ENCODE measurements around the gene TBCC. TPM values are rescaled to one million over a fixed set of nuclear protein-coding genes. Genes with fewer than 3 reads are reported as not detected.
A peak's percentile ranks its signal among the peaks of the same experiment; 100 is the strongest.

TBCC gene, protein sequence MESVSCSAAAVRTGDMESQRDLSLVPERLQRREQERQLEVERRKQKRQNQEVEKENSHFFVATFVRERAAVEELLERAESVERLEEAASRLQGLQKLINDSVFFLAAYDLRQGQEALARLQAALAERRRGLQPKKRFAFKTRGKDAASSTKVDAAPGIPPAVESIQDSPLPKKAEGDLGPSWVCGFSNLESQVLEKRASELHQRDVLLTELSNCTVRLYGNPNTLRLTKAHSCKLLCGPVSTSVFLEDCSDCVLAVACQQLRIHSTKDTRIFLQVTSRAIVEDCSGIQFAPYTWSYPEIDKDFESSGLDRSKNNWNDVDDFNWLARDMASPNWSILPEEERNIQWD
- 41.9 and 53.4 TPM in 2 replicates for total RNA-seq

DNA sequence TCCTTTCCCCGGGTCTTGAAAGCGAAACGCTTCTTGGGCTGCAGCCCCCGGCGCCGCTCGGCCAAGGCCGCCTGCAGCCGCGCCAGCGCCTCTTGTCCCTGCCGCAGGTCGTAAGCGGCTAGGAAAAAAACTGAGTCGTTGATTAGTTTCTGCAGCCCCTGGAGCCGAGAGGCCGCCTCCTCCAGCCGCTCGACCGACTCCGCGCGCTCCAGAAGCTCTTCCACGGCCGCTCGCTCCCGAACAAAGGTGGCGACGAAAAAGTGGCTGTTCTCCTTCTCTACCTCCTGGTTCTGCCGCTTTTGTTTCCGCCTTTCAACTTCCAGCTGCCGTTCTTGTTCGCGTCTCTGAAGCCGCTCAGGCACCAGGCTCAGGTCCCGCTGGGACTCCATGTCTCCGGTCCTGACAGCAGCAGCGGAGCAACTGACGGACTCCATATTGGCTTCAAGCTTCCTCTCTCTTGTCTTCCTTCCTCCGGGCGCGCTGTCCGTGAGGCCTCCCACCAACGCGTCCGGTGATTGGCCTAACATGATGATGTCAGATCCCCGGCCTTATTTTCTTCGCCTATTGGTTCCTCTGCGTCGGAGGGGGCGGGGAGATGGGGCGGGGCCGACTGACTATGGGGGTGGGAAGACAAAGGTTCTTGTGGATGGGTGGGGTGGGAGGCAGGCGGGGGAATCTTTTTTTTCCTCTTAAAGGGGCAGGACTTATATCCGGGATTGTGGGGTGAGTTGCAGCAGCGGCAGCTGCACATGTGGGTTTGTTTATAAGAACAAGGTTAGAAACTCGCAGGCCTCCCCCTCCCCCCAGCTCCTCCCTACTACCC, at the start of gene TBCC:
TSS of gene TBCC (minus strand) at position 464 of the 823 bp plus-strand sequence. CDS start at position 434, 30 bp downstream.
- DNase-seq, result peak; percentile 99

DNA sequence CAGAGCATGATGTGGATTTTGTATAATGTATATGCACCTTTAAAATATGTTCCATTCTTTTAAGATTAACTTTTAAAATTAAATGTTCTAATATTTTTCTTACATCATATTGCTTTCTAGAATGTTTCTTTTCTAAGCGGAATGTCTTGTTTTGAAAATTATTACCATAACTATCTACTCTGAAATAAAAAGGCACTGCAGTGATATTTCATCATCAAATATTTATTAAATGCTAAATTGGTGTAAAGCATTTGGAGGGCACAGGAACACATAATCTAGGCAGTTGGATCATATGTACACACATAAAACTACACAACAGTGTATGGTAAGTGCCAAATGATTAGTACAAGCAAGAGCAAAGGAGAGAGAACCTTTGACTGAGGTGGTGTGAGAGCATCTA, 49.7 kb upstream of the TBCC start:
- DNase-seq, result no peak

DNA sequence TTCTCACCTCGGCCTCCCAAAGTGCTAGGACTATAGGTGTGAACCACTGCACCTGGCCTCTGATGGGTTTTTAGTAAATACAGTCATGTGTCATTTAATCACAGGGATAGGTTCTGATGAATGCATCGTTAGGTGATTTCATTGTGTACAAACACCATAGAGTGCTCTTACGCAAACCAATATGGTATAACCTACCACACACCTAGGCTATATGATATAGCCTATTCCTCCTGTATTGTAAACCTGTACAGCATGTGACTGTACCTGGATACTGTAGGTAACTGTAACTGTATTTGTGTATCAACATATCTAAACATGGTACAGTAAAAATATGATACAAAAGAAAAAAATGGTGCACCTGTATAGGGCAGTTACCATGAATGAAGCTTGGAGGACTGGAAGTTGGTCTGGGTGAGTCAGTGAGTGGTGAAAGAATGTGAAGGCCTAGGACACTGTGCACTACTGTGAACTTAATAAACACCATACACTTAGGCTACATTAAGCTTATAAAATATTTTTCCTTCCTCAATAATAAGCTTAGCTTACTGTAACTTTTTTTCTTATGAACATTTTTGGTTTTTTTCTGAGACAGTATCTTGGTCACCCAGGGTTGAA, 45.9 kb upstream of the TBCC start:
- no peak for DNase-seq

DNA sequence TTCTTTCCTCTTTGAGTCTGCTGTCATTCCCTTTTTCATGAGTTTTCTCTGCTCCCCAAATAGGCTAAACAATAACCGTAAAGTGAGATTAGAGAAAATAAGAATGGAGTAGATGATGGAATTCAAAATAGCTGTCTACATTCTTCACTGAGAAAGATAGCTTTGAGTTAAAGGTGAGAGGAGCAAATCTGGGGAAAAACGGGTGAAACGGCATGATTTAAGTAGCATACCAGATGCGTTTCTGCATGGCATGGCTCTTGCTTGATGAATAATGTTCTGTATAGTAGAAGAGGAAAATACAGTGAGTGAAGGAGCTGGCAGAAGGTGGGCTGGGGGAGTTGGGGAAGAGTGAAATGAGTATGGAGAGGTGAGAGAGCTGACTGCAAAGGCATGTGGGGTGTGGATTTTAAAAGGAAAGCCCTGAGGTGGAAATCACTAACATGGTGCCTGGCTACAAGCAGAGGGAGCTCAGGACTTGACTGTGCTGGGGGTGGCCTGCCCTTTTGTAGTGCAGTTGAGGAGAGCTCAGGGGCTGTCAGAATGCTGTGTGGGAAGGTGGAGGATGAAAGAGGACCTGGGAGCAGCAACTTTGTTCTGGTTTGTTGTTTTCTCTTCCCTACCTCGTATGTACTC, 44.8 kb upstream of the TBCC start:
- no peak for DNase-seq

DNA sequence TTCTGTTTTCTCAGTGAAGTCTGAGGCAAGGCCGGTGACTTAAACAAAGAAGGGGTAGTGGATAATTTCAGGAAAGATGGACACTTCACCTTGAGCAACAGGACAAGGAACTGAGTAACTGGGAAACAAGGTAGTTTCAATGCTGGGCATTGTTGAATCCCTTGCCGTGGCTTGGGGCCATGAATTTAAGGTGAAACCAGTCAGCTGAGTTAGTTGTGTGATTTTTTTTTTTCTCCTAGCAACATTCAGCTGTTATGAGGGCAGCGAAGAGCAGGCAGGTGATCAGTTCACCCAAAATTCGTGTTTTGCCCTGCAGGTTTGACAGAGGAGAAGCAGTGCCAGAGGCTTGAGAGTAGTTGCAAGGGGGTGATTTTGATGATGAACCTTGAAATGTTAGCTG, 42.8 kb upstream of the TBCC start:
- DNase-seq, result no peak

DNA sequence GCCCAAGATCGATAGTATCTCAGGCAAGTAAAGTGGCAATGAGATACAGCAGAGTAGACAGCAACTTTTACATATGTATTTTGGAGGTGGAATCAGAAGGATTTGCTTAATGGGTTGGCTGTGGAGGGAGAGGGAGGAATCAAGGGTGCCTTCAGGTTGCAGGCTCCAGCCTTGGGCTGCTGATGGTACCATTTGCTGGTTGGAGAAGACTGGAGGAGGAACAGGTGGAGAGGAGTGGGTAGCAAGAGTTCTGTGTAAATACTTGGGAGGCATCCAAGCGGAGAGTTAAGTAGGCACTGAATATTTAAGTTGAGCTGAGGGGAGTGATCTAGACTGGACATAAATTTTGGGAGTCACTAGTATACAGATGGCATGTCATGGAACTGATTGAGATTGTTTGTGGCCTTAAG, 41.2 kb upstream of the TBCC start:
- DNase-seq, result no peak

DNA sequence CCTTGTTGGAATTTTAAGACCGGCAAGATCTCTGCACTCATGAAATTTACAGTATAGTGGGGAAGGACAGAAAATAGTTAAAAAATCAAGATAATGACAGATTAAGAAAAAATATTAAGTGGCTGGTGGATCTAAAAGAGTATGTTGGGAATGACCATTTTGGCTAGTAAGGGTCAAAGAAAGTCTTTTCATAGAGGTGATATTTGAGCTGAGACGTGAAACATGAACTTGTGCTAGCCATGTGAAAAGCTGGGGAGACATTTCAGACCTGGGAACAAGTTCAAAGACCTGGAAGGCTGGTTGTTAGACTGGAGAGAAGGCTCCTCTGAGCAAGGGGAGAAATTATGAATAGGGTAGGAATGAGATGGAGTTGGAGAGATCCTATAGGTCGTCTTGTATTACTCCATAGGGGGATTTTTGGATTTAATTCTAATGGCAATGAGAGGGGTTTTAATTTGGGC, 40.7 kb upstream of the TBCC start:
- DNase-seq, result no peak

DNA sequence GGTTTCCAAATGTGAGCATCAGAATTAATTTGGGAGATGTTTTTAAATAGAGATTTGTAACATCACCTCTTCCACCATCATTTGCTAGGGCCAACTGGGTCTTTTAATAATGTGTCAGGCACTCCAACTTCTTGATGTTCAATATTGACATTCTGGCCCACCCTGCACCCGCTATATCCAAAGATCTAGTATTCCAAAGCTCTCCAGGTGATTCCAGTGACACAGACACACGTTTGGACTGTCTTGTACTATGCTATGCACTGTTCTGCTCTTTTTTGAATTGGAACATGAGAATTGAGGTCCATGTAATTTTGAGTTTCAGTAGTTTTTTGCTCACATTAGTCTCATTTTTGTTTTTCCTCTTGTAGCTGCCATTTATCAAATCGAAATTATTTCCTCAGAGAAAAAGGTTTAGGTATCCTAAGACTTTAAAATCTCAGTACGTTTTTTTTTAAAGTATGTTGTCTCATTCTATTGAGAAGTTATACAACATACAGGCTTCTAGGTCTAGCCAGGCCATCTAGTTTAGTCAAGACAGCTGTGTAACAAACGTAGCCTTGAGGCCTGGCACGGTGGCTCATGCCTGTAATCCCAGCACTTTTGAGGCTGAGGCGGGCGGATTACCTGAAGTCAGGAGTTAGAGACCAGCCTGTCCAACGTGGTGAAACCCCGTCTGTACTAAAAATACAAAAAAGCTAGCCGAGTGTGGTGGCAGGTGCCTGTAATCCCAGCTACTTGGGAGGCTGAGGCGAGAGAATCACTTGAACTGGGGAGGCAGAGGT, 39.0 kb upstream of the TBCC start:
- DNase-seq, result peak; percentile 12

DNA sequence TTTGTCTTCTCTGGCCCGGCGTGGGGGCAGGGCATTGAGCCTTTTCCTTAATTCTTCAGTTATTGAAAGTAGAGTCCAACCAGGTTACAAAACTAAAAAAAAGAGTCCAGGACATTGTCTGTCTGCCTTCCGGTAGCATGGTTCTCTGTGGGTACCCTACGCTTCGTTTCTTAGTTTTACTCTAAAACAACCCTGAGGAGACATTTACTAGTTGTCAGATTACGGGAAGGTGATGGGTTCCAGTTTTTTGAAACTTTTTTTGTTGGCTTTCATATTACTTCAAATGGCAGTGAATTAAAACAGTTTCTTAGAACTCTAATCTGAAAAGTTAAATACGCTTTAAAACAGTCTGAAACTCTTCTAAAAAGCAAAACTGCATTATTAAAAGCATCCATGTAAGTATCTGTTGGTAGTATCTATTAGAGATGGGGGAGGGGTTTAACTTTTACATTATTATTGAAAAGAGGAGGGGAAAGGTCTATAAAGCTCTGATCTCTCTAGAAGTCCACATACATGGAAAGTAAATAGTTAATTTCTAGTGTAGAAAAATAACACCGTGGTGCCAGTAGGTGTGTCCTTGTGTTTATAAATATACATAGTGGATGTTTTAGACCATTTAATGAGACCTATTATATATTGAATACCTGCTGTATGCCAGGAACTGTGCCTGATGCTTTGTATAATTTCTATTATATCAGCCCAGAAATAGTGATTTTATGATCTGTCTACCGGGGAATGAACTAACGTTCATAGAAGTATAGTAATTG, 38.2 kb upstream of the TBCC start:
- DNase-seq, result peak; percentile 33

DNA sequence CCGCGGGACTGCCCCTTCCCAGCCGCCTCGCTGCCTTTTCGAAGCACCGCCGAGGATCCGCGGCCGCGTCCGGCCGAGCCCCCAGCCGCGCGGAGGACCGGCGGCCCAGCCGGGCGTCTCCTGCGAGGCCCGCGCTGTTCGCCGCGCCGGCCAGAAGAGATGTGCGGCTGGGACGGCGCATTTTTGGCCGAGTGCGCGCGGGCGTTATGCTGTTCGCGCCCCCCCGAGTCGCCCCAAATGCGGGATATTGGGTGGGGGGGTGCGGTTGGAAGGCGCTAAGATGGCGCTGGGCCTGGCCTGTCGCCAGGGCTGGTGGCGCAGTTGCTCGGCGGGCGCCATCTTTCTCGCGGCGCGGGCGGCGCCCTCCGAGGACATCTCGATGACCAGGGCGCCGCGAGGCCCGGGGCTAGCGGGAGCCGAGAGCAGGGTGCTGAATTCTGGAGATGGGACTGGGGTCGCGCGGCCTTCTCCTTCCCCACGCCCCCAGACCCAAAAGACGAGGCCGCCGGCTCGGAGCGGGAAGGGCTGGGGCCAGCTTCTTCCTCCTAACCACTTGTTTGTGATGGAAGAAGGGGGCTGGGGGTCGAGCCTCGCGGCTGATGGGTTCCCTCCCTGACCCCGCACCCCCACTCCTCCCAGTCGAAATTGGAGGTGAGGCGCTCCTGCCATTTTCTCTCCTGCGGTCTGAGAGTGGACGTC, 37.4 kb upstream of the TBCC start:
- DNase-seq, result peak; percentile 78

DNA sequence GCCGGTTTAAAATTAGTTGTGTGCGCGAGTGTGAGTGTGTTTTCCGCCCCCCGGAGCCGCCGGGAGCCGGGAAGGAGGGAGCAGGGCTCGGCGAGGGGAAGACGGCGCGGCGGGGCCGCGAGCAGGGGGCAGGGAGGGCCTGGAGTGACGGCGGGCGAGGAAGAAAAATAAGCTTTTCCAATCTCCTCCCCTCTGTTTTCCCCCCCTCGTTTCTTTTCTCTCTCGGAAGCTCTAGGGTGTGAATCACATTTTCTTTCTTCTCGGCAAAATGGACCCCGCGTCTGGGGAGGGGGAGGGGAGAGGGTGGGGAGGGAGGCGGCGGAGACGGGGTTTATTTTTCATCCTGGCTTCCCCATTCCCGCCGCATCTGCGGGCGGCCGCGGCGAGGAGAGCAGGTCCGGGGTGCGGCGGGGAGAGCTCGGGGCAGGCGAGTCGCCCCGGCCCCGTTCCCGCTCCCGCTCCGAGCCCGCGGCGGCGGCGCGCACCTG, 36.8 kb upstream of the TBCC start:
- DNase-seq, result peak; percentile 91

DNA sequence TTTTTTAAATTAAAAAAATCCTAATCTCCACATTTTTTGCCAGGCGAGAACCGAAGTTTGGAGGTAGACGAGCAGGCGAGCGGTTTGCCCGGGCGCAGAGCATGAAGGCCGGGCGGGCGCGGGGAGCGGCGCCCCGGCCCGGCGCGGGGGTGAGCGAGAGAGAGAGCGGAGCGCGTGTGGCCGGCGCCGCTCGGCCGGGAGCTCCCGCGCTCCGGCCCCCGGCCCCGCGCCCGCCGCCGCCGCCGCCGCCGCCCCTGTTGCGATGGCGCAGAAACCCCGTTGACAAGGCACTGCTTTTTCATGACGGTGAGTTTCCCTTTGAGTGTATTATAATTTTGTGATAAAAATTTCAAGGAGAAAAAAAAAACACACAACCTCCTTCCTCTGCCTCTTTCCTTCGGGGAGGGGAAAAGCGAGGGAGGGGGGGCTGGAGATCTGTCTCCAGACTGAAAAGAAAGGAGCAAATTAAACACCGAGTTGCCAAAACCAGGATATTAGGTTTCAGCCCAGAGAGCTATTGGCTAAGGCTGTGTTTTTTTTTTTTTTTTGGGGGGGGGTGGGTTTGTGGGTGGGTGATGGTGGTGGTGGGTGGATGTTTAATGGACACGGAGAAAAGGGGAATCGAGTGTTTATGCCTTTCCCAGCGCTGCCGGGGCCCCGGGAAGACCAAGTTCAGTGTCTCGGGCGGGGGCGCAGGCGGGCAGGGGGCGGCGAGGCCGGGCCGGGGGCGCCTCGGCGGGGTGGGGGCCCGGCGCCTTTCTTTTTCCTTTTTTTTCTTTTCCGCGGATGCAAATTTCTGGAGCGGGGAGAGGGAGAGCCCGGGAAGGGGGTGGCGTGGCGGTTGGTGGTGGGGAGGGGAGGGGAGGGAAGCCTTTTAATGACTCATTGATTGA, 36.1 kb upstream of the TBCC start, which contains the start of gene BICRAL:
TSS of gene BICRAL (plus strand) at position 257 of the 893 bp plus-strand sequence. CDS start 39,971 bp downstream, outside the sequence.
- DNase-seq, result peak; percentile 88

DNA sequence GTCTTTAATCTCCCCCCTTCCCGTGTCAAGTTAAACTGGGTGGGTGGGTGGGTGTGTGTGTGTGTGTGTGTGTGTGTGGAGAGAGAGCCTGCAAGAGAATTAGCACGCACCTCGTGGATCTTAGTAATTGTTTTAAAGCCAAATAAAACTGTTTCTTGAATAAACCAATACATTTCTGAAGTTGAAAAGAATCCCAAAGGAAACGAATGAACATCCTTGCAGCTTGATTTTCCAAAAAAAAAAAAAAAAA, 35.6 kb upstream of the TBCC start:
- DNase-seq, result peak; percentile 37

DNA sequence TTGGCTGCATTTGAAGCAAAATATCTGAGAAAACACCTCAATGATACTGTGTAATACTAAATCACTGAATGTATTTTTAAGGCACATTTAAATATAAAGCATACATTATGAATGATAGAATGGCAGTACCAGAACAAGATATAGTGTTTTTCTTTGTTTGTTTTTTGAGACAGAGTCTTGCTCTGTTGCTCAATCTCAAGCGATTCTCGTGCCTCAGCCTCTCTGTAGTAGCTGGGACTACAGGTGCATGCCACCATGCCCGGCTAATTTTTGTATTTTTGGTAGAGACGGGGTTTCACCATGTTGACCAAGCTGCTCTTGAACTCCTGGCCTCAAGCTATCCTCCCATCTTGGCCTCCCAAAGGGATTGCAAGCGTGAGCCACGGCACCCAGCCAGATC, 33.6 kb upstream of the TBCC start:
- DNase-seq, result no peak

DNA sequence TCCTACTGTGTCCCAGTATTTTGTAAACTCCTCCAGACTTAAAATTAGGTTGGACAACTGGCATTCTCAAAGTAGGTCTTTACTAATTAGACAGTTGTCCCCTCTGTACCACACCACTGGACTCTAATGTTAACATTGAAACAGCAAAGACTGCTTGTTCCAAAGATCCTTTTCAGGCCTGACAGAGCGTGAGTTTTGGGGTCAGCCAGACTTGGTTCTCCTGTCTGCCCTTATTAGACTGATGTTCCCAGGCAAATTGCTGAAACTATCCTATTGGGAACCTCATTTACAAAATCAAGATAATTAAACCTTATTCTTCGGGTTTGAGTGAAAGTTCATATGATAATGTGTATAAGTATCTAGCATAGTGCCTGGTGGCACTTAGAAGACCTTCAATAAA, 32.2 kb upstream of the TBCC start:
- no peak for DNase-seq

DNA sequence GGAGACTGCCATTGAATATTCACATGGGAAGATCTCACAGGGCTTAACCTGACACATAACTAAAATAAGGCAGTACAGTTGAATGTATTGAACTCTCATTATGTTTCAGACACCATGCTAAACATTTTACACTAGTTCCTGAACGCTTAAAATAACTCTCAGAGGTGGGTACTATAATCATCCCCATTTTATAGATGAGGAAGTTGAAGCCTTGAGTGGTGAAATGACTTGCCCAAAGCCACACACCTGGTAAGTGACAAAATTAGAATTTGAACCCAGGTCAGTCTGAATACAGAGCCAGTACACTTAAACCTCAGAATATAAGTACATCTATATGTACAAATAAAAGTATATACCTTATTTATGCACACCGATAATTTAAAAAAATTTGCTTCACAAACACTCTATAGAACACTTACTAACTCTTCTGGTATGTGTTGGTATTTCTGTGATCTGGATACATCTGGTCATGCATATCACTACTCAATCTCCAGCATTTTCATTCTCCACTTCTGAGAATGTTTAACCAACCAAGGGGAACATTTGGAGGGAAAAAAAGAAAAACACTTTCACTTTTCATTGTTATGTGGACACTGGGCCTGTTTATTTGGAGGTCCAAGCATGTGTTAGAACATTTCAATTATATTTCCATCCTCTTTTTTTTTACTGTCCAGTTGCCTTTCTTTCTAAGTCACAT, 31.4 kb upstream of the TBCC start:
- no peak for DNase-seq

DNA sequence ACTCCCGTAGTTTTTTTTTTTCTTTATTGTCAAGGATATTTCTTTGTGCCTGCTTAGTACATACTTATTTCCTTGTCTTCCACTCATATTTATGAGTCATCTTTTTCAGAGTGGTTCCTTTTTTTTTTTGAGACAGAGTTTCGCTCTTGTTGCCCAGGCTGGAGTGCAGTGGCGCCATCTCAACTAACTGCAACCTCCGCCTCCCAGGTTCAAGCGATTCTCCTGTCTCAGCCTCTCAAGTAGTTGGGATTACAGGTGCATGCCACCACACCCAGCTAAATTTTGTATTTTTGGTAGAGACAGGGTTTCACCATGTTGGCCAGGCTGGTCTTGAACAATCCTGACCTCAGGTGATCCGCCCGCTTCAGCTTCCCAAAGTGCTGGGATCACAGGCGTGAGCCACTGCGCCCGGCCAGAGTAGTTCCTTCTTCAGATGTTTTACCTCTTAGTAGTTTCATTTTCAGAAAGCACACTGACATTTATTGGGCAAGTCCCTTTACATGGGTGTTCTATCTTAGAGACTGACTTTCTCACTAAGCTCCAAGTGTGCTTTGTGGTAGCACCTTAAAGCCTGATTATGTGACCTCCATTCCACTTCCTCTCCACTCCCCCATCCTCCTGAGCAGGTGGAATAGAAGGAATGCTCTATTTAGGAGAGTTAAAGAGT, 29.1 kb upstream of the TBCC start:
- DNase-seq, result peak; percentile 15

DNA sequence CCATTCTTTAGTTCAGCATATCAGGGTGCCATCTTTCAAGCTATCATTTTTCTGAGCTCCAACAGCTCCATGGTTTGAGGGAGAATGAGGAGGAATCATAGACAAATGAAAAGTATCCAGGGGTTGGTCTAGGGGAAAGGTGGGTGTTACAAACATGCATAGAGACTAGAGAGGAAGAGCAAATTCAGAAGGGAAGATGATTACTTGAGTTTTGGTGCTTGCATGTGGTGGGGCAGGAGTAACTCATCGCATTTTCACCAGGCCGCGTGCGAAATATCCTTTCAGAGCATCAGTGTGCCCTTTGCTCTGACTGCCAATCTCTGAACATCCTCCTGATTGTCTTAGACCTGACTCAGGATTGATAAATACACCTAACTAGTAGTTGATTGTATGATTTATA, 28.3 kb upstream of the TBCC start:
- no peak for DNase-seq
